Right hindlimb (tissue), 1 donor: ENCODE data around the gene NRDC.
"Not testable (repeated sequence)": the region's sequence is repeated elsewhere in the genome, so short reads cannot be mapped to it uniquely, and the experiment has no call there.

ENCODE experiments used
- DNase-seq: peaks from one replicate; pipeline ENCODE4 v3.0.0-alpha.2; 2018

Gene NRDC

GRCh38 chr1:51842261-51842660, 36.3 kb downstream of the NRDC start:
- DNase-seq: no peak

GRCh38 chr1:51840743-51841461, 37.6 kb downstream of the NRDC start:
- DNase-seq: no peak

GRCh38 chr1:51840182-51840581, 38.3 kb downstream of the NRDC start:
- DNase-seq: no peak

DNA sequence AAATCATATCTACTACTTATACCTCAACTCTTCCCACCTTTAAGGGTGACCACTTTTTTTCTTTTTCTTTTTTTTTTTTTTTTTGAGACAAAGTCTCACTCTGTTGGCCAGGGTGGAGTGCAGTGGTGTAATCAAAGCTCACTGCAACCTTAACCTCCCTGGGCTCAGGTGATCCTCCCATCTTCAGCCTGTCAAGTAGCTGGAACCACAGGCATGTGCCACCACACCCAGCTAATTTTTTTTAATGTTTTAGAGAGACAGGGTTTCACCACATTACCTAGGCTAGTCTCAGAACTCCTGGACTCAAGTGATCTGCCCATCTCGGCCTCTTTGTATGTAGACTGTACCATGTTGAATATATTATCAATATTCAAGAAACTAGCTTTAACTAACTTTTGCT, 39.4 kb downstream of the NRDC start:
- no peak for DNase-seq

GRCh38 chr1:51837243-51837642, 41.3 kb downstream of the NRDC start:
- no peak for DNase-seq

GRCh38 chr1:51833700-51834099, 44.8 kb downstream of the NRDC start:
- DNase-seq: no peak

GRCh38 chr1:51829058-51829457, 49.5 kb downstream of the NRDC start:
- no peak for DNase-seq

GRCh38 chr1:51819810-51820209, 58.7 kb downstream of the NRDC start:
- DNase-seq: no peak

DNA sequence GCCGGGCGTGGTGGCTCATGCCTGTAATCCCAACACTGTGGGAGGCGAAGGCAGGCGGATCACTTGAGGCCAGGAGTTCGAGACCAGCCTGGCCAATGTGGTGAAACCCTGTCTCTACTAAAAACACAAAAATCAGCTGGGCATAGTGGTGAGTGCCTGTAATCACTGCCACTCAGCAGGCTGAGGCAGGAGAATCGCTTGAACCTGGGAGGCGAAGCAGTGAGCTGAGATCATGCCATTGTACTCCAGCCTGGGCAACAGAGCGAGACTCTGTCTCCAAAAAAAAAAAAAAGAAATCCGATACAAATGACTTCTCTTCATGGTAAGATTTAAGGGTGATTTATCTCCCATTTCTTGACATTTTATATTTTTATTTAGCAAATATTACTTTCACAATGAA, 59.5 kb downstream of the NRDC start:
- DNase-seq: not testable (repeated sequence)

DNA sequence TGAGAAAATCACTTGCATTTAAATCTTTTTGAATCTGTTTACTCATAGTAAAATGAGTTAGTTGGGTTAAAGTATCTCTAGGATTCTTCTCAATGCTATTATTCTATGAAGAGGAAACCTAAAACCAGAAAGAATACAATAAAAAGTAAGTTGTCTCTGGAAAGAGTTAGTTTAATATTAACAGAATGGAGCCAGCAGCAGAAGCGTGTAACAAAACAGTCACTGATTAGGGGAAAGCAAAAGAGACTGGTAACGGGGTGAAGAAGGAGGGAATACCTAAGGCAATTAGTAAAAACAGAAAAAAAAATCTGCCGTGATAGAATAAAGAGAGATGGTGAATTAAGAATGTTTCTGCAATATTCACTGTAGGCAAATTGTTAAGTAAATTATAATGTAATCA, 60.0 kb downstream of the NRDC start:
- DNase-seq: no peak

DNA sequence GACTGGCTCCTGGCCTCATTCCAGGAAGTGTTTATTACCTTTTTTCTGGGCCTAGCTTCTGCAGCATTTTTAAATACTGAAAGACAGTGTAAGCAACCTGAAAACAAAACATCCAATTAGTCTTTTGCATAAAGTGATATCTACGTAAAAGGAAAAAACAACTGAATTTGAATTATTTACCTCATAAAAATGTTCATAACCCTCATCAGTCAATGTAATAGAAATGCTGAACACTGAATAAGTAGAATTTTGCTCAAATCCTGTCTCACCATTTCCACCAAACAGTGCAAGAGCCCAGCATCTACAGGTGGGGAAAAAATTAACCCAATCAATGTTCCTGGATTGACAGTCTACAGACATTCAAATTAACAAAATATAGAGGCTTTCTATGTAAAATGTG, 64.0 kb downstream of the NRDC start:
- DNase-seq: no peak

DNA sequence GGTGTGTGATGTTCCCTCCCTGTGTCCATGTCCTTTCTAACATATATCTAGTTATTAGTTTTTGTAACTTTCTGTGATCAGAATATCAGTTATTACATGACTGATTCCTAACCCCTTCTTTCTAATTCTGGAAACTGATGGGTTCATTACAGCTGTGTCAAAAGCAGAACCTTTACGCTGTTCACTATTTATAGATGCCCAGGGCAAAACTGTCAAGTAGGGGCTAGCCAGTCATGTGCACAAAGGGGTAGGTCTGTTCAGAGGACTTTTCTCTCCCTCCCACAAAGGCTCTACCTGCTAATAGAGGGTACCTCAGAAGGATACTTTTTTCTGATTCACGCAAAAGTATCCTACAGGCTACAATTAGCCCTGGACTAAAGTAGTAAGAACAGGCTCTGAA, 79.2 kb downstream of the NRDC start:
- DNase-seq: no peak

- DNase-seq: no peak
Measured at GRCh38 chr1:51794868-51795267, 83.7 kb downstream of the NRDC start.

- DNase-seq: no peak
Measured at GRCh38 chr1:51794260-51794659, 84.3 kb downstream of the NRDC start.

- DNase-seq: no peak
Measured at GRCh38 chr1:51792864-51793263, 85.7 kb downstream of the NRDC start.

DNA sequence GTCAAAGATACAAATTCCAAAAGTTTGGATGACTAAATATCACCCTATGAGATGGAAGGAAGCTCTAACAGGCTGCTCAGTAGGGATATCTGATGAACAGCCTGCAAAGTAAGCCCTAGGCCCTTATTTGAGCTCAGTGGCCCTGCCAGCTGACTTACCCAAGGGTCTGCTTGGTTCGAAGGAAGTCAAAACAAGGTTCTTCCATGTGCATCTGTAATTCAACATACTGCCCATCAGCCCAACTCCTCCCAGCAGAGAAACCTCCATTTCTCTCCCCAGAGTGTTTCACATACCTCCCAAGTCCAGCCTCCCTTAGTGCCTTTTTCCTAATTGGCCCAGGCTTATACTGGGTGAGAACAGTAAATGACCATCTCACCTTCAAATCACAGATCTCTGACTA, 86.6 kb downstream of the NRDC start:
- DNase-seq: no peak

DNA sequence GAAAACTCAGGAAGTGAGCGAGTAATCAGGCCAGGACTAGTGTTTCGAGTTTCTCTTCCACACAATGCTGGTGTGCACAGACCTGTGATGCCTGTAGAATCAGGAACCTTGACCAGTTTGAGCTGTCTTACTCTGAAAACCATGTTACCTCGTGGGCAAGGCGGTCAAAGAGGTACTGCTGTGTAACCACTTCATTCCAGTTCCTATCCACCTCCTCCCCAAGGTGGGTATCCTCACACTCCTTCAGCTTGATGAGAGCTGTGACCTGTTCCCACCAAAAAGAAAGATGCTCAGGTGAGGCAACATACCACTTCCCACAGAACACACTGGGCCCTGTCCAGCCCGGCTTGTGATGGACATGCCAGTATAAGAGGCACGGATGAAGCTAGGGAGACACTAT, 88.1 kb downstream of the NRDC start:
- no peak for DNase-seq

GRCh38 chr1:51789342-51789741, 89.2 kb downstream of the NRDC start:
- no peak for DNase-seq

DNA sequence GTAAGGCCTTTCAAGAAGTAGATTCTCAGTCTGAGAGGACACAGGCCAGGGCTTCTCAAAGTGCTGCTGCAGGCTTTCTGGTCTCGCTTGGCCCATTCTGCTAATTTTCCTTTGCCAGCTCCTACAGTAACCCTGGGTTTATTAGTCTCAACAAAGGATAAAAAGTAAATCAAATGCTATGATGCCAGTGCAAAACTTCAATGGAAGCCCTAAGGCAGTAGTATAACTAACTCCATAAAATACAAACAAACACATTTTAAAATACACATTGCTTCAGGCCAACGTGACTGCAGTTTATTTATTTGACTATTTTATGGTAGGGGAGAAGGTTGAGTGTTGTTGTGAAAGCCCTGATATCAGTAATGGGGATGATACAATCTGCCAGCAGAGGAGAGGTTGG, 89.6 kb downstream of the NRDC start:
- no peak for DNase-seq

- no peak for DNase-seq
Measured at GRCh38 chr1:51784997-51785421, 93.5 kb downstream of the NRDC start.

DNA sequence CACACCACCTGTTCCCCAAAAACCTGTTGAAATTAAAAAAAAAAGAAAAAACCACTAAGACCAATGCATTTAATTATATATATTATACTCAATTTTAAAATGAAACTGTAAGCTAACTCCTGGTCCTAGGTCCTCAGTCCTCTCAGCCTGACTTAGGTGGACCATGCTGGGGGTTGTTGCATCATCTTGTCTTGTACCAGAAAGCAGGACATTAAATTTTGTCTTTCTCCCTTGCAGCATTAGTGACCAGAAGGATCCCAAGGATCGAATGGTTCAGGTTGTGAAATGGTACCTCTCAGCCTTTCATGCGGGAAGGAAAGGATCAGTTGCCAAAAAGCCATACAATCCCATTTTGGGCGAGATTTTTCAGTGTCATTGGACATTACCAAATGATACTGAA, 97.6 kb downstream of the NRDC start:
- no peak for DNase-seq

DNA sequence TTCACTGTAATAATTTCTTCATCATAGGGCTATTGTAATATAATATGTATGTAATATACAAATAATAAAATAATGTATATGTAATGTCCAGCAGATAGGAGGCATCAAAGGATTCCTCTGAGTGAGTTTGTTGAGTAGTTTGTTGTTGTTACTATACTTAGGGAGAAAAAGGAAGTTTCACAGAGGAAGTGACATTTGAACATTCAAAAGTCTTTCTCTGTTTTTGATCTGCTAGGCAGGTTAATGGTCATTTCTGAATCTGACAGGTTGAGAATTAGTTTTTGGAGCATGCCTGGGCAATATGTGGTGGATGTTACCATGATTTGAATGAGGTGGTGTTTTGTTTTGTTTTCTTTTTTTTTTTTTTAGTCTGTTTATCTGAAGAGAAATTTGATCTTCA, 102.1 kb downstream of the NRDC start:
- no peak for DNase-seq

- DNase-seq: peak; percentile 40
Measured at GRCh38 chr1:51768971-51769588, 109.4 kb downstream of the NRDC start.

GRCh38 chr1:51761351-51761750, 117.2 kb downstream of the NRDC start:
- no peak for DNase-seq

DNA sequence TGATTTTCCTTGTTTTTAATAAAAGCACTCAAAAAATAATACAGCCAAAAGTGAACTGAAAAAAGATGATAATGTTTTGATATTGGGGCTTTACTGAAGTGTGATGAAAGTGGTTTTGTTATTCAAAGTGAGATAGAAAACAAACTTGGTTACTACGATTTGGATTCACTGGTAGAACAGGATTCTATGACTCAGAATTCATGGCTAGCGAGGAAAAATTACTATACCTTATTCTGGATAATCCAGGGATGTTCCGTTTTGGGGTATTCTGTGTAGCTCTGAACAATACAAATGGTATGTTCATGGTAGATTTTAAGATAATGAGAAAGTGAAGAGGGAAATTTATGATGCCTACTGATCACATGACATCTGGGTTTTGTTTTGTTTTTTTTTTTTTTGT, 117.7 kb downstream of the NRDC start:
- no peak for DNase-seq
